K562 (cell line): Measurements from ENCODE around the gene ZNF627. TPM values are rescaled to one million over a fixed set of nuclear protein-coding genes. Genes with fewer than 3 reads are reported as not detected.
A peak's percentile ranks its signal among the peaks of the same experiment; 100 is the strongest.

Source experiments
- ATAC-seq: fragments of 200-7000 bp; cut with Tn5 transposase; 3 replicates; pipeline ENCODE4 v1.9.1; 2020; ENCODE audit warnings: moderate library complexity
- BruUV-seq: library from RNA; stranded (reverse); fragments of 400-500 nt; replicated peaks from 2 replicates; lab custom pipeline; 2021; lab: Mats Ljungman, UMichigan
- CTCF ChIA-PET: fragments of 300-600 bp; formaldehyde crosslinking; extraction: SDS; loops from one replicate; lab custom pipeline; 2021; ENCODE audit warnings: low intra/inter-chr PET ratio; lab: Yijun Ruan, JAX
- POLR2A ChIA-PET: fragments of 300-600, 350-650 bp; sonication (Branson Sonifier 250); formaldehyde crosslinking; extraction: SDS; loops from one replicate; lab custom pipeline; 2021; ENCODE audit warnings: antibody characterized with exemption, inconsistent platforms; lab: Yijun Ruan, JAX
- DNase-seq, 4 experiments: peaks; one replicate each; pipeline versions ENCODE4 v3.0.0 to v3.0.0-alpha.2; 2011 to 2018; ENCODE audit warnings: low spot score in 3 of 4, mixed read lengths in 3 of 4; ENCODE audit errors: extremely low read depth in 1 of 4
- FAIRE-seq: peaks from 2 replicates; lab custom pipeline; 2011; peaks lifted over from hg19 to GRCh38; lab: Jason Lieb, UNC
- H2AFZ ChIP-seq: 2 replicates; pipeline ENCODE4 v1.6.0; 2011; ENCODE audit warnings: low read depth, low read length, control low read depth, inconsistent platforms
- H3K27ac ChIP-seq: fragments of 200-600 bp; 3 replicates; pipeline ENCODE4 v1.8.0; 2011; ENCODE audit warnings: low read depth, mild to moderate bottlenecking, control low read depth, inconsistent platforms, low read length, moderate library complexity, mixed read lengths; ENCODE audit errors: extremely low read depth
- H3K27me3 ChIP-seq, 2 experiments: fragments of 300-600 bp in 1 of 2; 2 replicates in 1 of 2; 3 replicates in 1 of 2; pipeline versions ENCODE4 v1.6.0 to v1.8.0; 2011; ENCODE audit warnings: inconsistent platforms in 2 of 2, low read length in 2 of 2, mild to moderate bottlenecking in 1 of 2, mixed read lengths in 1 of 2, moderate library complexity in 1 of 2; ENCODE audit not compliant: control insufficient read depth in 2 of 2, insufficient read depth in 2 of 2
- H3K36me3 ChIP-seq: fragments of 300-600 bp; 3 replicates; pipeline ENCODE4 v1.8.0; 2011; ENCODE audit warnings: mild to moderate bottlenecking, low read length, inconsistent platforms; ENCODE audit not compliant: control insufficient read depth, insufficient read depth
- H3K4me1 ChIP-seq, 2 experiments: fragments of 200-600 bp in 1 of 2; replicated peaks in 1 of 2; 2 replicates in 1 of 2; 3 replicates in 1 of 2; pipeline versions ENCODE4 v1.5.1 to v1.8.0; 2011; ENCODE audit warnings: inconsistent platforms in 2 of 2, low read length in 2 of 2, mild to moderate bottlenecking in 1 of 2, mixed read lengths in 1 of 2, moderate library complexity in 1 of 2; ENCODE audit not compliant: control insufficient read depth in 2 of 2, insufficient read depth in 2 of 2
- H3K4me2 ChIP-seq: 2 replicates; pipeline ENCODE4 v1.6.1; 2011; ENCODE audit warnings: low read length, control low read depth, inconsistent platforms, mixed read lengths; ENCODE audit not compliant: insufficient read depth
- H3K4me3 ChIP-seq: fragments of 200-600 bp; sonication (generic), shearing (Covaris generic); 2 replicates; pipeline ENCODE4 v1.5.1; 2016; ENCODE audit warnings: control low read depth, inconsistent platforms
- H3K79me2 ChIP-seq: fragments of 200-600 bp; 3 replicates; pipeline ENCODE4 v1.8.0; 2011; ENCODE audit warnings: low read length, inconsistent platforms; ENCODE audit not compliant: control insufficient read depth, insufficient read depth
- H3K9ac ChIP-seq, 2 experiments: 2 replicates each; pipeline versions ENCODE4 v1.6.0 to v1.6.1; 2011; ENCODE audit warnings: low read depth in 2 of 2, low read length in 2 of 2, control low read depth in 1 of 2, inconsistent platforms in 1 of 2, mild to moderate bottlenecking in 1 of 2, mixed read lengths in 1 of 2; ENCODE audit not compliant: insufficient read depth in 1 of 2
- H3K9me1 ChIP-seq: one replicate; pipeline ENCODE4 v1.6.0; 2011; ENCODE audit warnings: inconsistent platforms, mild to moderate bottlenecking, low read length, moderate library complexity; ENCODE audit not compliant: control insufficient read depth, insufficient read depth
- H3K9me3 ChIP-seq: replicated peaks from 2 replicates; pipeline ENCODE4 v1.5.1; 2011; ENCODE audit warnings: low read depth, low read length, inconsistent platforms; ENCODE audit not compliant: control insufficient read depth, insufficient read depth
- H4K20me1 ChIP-seq: replicated peaks from 2 replicates; pipeline ENCODE4 v1.6.1; 2011; ENCODE audit warnings: low read length, inconsistent platforms, mixed read lengths; ENCODE audit not compliant: control insufficient read depth, insufficient read depth
- CEBPB ChIP-seq: fragments of 450-650 bp; IDR thresholded peaks from 2 replicates; pipeline ENCODE4 v1.6.1; 2016; ENCODE audit warnings: missing genetic modification characterization, missing compliant biosample characterization
- MTA2 ChIP-seq: fragments of 450-650 bp; IDR thresholded peaks from 2 replicates; pipeline ENCODE4 v1.6.1; 2016; ENCODE audit warnings: low read depth
- NCOA4 ChIP-seq: fragments of 450-650 bp; IDR thresholded peaks from 2 replicates; pipeline ENCODE4 v1.6.1; 2018; ENCODE audit warnings: mild to moderate bottlenecking; ENCODE audit not compliant: partially characterized antibody
- NFIC ChIP-seq: fragments of 450-650 bp; IDR thresholded peaks from 2 replicates; pipeline ENCODE4 v1.6.1; 2017; ENCODE audit warnings: mild to moderate bottlenecking, inconsistent platforms
- NRF1 ChIP-seq, 2 experiments: fragments of 450-650 bp; IDR thresholded peaks in 1 of 2; conservative IDR thresholded peaks in 1 of 2; 2 replicates each; pipeline ENCODE4 v1.6.1; 2014; ENCODE audit warnings: mild to moderate bottlenecking in 2 of 2
- RAD51 ChIP-seq: fragments of 450-650 bp; IDR thresholded peaks from 2 replicates; pipeline ENCODE4 v1.7.1; 2016; ENCODE audit warnings: low read depth, mild to moderate bottlenecking, borderline replicate concordance
- WGBS: fragments of 100-300 bp; shearing (Covaris generic); methylation state at CpG from one replicate; pipeline ENCODE4 v1.1.6; 2016; ENCODE audit warnings: low coverage, mixed read lengths; ENCODE audit not compliant: insufficient coverage; ENCODE audit errors: missing lambda C conversion rate; 5-methylcytosine and 5-hydroxymethylcytosine counted together
- in situ Hi-C: fragments of 300-500 bp; cut with MboI; formaldehyde crosslinking; loops from 4 replicates; pipeline ENCODE4 v1.15.0; 2018; ENCODE audit warnings: inconsistent platforms, mixed read lengths
- intact Hi-C: fragments of 100-400 bp; cut with micrococcal nuclease; formaldehyde crosslinking; loops from 2 replicates; pipeline ENCODE4 v1.14.2; 2022
- polyA plus RNA-seq, 8 experiments: library from polyadenylated mRNA; depleted of rRNA in 4 of 8; stranded (reverse) in 5 of 8; unstranded in 3 of 8; fragments of >200 nt; fragmentation: Nextera tagmentation in 2 of 8; fragmentation: Illumina TruSeq in 1 of 8; extraction: Ambion mirVana in 2 of 8; extraction: Trizol in 1 of 8; gene quantifications; 2 replicates each; pipeline versions ENCODE4 v1.2.1 to v1.2.3, GENCODE V29; 2011 to 2014; ENCODE audit warnings: inconsistent platforms in 1 of 8, missing spikeins in 1 of 8
- total RNA-seq, 7 experiments: library from RNA; depleted of rRNA in 6 of 7; stranded (reverse); fragments of >200 nt in 6 of 7; fragmentation: Illumina TruSeq in 2 of 7; extraction: Trizol in 2 of 7; gene quantifications; 2 replicates each; pipeline versions ENCODE4 v1.2.1 to v1.2.3, GENCODE V29; 2011 to 2021; ENCODE audit warnings: low replicate concordance in 1 of 7
- TF ChIP-seq, protein P1 (sequence below): IDR thresholded peaks from 2 replicates; pipeline ENCODE4 v1.6.1; 2016; ENCODE audit warnings: missing genetic modification characterization, missing compliant biosample characterization
- TF ChIP-seq, protein P2 (sequence below), 3 experiments: IDR thresholded peaks in 2 of 3; conservative IDR thresholded peaks in 1 of 3; 2 replicates each; pipeline ENCODE4 v1.5.1; 2011 to 2012; ENCODE audit warnings: low read length in 3 of 3, mild to moderate bottlenecking in 3 of 3, control low read depth in 2 of 3, improper control_type of control experiment in 1 of 3, inconsistent platforms in 1 of 3, low read depth in 1 of 3, mixed read lengths in 1 of 3, moderate library complexity in 1 of 3; ENCODE audit not compliant: insufficient read depth in 2 of 3

Gene ZNF627
- total and polyA plus RNA-seq, 9 of the 15 experiments (the other 6 are each of a cell fraction or from before 2014, with no cell fraction given) = 6.4 to 19.9 (median 10.6) TPM

DNA sequence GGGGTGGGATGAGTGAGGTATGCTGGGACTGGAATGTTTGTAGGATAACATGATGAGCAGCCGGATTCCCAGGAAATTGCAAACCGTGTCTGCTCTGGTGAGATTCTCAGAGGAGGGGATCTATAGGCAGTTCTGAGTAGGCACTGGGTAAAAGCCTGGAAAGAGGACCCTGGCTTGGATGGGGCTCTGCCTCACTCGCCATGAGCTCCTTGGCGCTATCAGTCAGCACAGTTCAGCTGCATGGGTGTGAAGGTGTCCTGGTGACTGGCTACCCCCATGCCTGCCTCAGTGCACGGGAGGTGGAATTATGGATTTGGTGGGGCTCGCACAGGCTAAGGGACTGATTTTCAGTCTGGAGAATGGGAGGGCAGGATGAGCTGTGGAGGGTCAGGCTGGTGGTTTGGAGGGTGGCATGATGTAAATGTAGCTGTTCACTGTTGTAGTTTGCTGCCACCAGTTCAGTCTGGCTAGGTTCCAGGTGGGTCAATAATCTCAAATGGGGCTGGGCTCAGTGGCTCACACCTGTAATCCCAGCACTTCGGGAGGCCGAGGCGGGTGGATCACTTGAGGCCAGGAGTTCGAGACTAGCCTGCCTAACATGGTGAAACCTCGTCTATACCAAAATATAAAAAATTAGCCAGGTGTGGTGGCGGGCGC is 9.2 kb upstream of the ZNF627 start:
- Histone ChIP-seq H3K27me3 (no peaks in the 10 kb centered on the region), H3K36me3 (no peaks in the 10 kb centered on the region), H3K79me2 (no peaks in the 10 kb centered on the region), H3K4me2 (peak overlapping the region; percentile 47), H3K4me1 (peaks cover 12 to 20% of the 10 kb centered on the region in 2 experiments; a peak in 4 of 5 replicates), H3K9me1 (no peaks in the 10 kb centered on the region), H4K20me1 (no peaks in the 10 kb centered on the region), H3K27ac (no peak overlapping the region; the same call in 2 of the 3 replicates), H3K4me3 (no peak overlapping the region), H3K9ac (peak overlapping the region; percentile 4 to 86; a peak in 2 of 4 replicates), H2AFZ (peak overlapping the region; percentile 57), H3K9me3 (no peaks in the 10 kb centered on the region)
- ChIA-PET POLR2A (interaction anchor here (0.6 to 1.4 kb wide), 5 partner anchors 24 to 94 kb away, joined by 3 to 5 read pairs (median 3); partner anchors contain the start of gene CNN1), CTCF (interaction anchor here (0.6 to 2.6 kb wide), 4 partner anchors 28 to 136 kb away, joined by 5 to 32 read pairs (median 7); partner anchors contain the start of gene ELOF1)
- ATAC-seq (peak; percentile 67), FAIRE-seq (no peak), DNase-seq (no peak)
- WGBS = 41% methylated on average over 13 of the region's 13 CpGs
- BruUV-seq = no TSS peak
- TF ChIP-seq, protein P1, sequence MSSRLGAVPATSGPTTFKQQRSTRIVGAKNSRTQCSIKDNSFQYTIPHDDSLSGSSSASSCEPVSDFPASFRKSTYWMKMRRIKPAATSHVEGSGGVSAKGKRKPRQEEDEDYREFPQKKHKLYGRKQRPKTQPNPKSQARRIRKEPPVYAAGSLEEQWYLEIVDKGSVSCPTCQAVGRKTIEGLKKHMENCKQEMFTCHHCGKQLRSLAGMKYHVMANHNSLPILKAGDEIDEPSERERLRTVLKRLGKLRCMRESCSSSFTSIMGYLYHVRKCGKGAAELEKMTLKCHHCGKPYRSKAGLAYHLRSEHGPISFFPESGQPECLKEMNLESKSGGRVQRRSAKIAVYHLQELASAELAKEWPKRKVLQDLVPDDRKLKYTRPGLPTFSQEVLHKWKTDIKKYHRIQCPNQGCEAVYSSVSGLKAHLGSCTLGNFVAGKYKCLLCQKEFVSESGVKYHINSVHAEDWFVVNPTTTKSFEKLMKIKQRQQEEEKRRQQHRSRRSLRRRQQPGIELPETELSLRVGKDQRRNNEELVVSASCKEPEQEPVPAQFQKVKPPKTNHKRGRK = no peak
- TF ChIP-seq CEBPB (tag) = no peak
- no peak for TF ChIP-seq MTA2
- peak; percentile 47 for TF ChIP-seq NFIC
- TF ChIP-seq, protein P2, sequence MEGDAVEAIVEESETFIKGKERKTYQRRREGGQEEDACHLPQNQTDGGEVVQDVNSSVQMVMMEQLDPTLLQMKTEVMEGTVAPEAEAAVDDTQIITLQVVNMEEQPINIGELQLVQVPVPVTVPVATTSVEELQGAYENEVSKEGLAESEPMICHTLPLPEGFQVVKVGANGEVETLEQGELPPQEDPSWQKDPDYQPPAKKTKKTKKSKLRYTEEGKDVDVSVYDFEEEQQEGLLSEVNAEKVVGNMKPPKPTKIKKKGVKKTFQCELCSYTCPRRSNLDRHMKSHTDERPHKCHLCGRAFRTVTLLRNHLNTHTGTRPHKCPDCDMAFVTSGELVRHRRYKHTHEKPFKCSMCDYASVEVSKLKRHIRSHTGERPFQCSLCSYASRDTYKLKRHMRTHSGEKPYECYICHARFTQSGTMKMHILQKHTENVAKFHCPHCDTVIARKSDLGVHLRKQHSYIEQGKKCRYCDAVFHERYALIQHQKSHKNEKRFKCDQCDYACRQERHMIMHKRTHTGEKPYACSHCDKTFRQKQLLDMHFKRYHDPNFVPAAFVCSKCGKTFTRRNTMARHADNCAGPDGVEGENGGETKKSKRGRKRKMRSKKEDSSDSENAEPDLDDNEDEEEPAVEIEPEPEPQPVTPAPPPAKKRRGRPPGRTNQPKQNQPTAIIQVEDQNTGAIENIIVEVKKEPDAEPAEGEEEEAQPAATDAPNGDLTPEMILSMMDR (IDR thresholded peaks at IDR 0.05 in 2 of 3, conservative IDR thresholded peaks at IDR 0.05 in 1 of 3; ENCODE audit: insufficient read depth in 2 of 3, low read depth in 1 of 3, low read length in 3 of 3) = peak in 1 of 3 experiments; percentile 5; a peak in 1 of 6 replicates
- no peak for TF ChIP-seq RAD51
- TF ChIP-seq NRF1 (conservative IDR thresholded peaks at IDR 0.05 in 1 of 2, IDR thresholded peaks at IDR 0.05 in 1 of 2) = 0 out of 4 replicates have a peak, but pooled peaks have one; percentile 10 to 15
- TF ChIP-seq NCOA4 = no peak
- in situ Hi-C loops (loop anchor here (5.0 kb wide), 1 partner anchor 91 kb away; no protein-coding TSS in a partner anchor), intact Hi-C loops (loop anchor here (1.0 kb wide), 3 partner anchors 24 to 92 kb away; no protein-coding TSS in a partner anchor)
